ENCODE results near the gene SPATA33. TPM values are rescaled to one million over a fixed set of nuclear protein-coding genes. Genes with fewer than 3 reads are reported as not detected.

Gene SPATA33
- 1 to 10 TPM; 2.7 to 3.1 (median 2.8) TPM for polyA plus RNA-seq

DNA sequence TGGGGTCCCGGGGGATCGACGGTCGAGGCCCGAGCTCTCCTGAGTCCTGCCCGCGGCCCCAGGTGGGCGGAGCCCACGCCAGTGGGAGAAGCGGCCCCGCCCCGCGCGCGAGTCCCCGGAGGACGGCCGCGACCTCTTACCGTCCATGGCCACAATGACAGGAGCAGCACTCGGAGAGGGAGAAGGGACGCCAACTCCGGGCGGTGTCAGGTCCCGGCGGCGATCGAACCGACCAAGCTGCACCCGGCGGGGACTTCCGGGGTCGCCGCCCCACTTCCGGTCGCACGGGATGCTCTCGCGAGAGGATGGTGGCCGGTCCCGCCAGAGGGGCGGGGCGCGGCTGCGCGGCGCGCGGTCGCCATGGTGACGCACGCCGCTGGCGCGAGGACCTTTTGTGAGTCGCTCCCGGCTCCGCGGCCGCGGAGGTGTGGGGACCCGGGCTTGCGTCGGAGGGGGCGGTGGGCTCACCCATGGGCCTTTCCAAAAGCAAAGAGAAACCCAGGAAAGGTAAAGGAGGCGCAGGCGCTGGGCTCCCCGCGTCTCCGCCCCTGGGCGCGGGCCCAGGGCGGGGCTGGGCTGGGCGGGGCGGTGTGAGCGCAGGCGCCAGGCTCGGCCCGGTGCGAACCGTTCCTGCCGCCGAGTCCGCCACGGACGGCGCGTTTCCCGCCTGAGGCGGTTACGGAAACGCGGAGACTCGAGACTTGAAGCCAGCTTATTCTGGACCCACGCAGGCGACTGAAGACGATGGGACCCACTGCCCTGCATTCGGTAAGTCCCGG lies at the start of gene SPATA33, which contains the start of gene CHMP1A:
Gene SPATA33, plus strand, starts transcription at position 395 of the 779 bp plus-strand sequence. Its CDS starts 76 bp downstream, at position 471.
Gene CHMP1A, minus strand, starts transcription at position 267 of the 779 bp plus-strand sequence. Its CDS starts 120 bp downstream, at position 147.
- H3K27ac ChIP-seq (ENCODE audit: low read depth, low read length) = no peak within 1 kb of the TSS
- WGBS, 3 donors = 0 to 1% (median 0%) methylated on average over 81 to 99 of the region's 99 CpGs

- WGBS, 3 donors = 78 to 81% (median 80%) methylated on average over 32 of the region's 32 CpGs
- H3K27ac ChIP-seq (ENCODE audit: low read depth, low read length) = no peak overlapping the region
Measured at GRCh38 chr16:89607937-89608740, 49.5 kb upstream of the SPATA33 start.

- WGBS, 3 donors = 72 to 79% (median 79%) methylated on average over 1 of the region's 1 CpG
- no peak overlapping the region for H3K27ac ChIP-seq (ENCODE audit: low read depth, low read length)
Measured at GRCh38 chr16:89610108-89610453, 47.6 kb upstream of the SPATA33 start.

GRCh38 chr16:89612415-89613166 lies 45.0 kb upstream of the SPATA33 start:
- no peak overlapping the region for H3K27ac ChIP-seq (ENCODE audit: low read depth, low read length)
- WGBS, 3 donors = 84 to 90% (median 87%) methylated on average over 20 of the region's 20 CpGs

- no peak within 1 kb of the TSS for H3K27ac ChIP-seq (ENCODE audit: low read depth, low read length)
- WGBS, 3 donors = 35 to 62% (median 56%) methylated on average over 14 to 19 of the region's 19 CpGs
Measured at GRCh38 chr16:89613231-89613953, 44.2 kb upstream of the SPATA33 start, which contains the start of gene DPEP1. DPEP1 (plus strand) TSS chr16:89613642; CDS start chr16:89630411, 16,769 bp downstream.

- 41 to 88% (median 86%) methylated on average over 20 to 22 of the region's 22 CpGs for WGBS, 3 donors
- H3K27ac ChIP-seq (ENCODE audit: low read depth, low read length) = no peak overlapping the region
Measured at GRCh38 chr16:89613954-89614459, 43.6 kb upstream of the SPATA33 start.

DNA sequence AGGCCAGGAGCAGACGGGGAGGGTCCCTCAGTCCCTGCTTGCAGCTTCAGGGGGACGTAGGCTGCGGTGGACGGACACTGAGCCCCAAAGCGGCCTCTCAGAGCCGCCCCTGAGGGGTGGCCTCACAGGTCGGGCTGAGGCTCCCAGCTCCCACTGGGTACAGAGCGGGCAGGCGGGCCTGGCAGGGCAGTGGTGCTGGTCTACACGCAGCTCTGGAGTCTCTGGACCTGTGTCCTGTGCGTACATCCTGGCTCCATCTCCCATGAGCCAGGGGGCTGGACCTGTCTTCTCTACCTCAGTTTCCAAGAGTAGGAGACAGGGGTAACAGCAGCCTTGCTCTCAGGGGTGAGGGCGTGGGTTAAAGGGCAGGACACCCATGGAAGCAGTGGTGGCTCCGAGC lies 42.5 kb upstream of the SPATA33 start:
- 77 to 82% (median 80%) methylated on average over 11 to 13 of the region's 13 CpGs for WGBS, 3 donors
- no peak overlapping the region for H3K27ac ChIP-seq (ENCODE audit: low read depth, low read length)

DNA sequence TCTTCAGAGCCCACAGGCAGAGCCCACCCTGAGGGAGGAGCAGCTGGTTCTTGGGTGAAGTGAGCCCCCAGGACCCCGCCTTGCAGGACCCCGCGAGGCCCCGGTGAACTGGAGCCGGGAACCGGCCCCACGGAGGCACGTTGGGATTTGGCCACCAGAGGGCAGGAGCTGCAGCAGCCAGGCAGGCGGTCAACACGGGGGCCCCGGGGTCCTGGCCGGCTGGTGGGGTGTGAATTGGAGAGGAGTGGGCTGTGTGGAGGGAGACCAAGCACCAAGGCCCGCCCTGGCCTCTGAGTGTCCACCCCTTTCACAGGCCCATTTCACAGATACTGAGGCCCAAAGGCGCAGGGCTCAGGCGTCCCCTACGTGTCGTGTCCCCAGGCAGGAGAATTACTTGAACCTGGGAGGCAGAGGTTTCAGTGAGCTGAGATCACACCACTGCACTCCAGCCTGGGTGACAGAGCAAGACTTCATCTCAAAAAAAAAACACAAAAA lies 42.0 kb upstream of the SPATA33 start:
- 27 to 39% (median 35%) methylated on average over 16 to 17 of the region's 17 CpGs for WGBS, 3 donors
- H3K27ac ChIP-seq (ENCODE audit: low read depth, low read length) = no peak overlapping the region

GRCh38 chr16:89616623-89617022 lies 41.0 kb upstream of the SPATA33 start:
- H3K27ac ChIP-seq (ENCODE audit: low read depth, low read length) = no peak overlapping the region
- WGBS, 3 donors = 60 to 75% (median 60%) methylated on average over 20 of the region's 20 CpGs

DNA sequence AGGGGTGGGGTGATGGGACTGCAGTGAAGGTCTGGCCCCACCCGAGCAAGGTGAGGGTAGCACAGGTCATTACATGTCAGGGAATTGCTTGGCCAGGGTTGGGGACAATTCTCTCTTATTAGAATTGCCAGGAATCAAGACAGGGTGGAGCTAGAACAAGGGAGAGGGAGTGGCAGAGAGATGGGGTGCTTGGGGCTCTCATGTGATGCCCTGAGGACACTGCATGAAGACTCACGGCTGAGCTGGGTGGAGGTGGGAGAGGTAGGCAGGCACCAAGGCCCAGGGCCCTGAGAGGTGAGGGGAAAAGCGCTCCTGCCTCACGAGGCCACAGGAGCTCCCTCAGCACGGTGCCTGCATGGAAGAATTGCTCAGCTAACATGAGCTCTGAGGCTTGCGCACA lies 40.6 kb upstream of the SPATA33 start:
- WGBS, 3 donors = 57 to 69% (median 65%) methylated on average over 6 of the region's 6 CpGs
- H3K27ac ChIP-seq (ENCODE audit: low read depth, low read length) = no peak overlapping the region

DNA sequence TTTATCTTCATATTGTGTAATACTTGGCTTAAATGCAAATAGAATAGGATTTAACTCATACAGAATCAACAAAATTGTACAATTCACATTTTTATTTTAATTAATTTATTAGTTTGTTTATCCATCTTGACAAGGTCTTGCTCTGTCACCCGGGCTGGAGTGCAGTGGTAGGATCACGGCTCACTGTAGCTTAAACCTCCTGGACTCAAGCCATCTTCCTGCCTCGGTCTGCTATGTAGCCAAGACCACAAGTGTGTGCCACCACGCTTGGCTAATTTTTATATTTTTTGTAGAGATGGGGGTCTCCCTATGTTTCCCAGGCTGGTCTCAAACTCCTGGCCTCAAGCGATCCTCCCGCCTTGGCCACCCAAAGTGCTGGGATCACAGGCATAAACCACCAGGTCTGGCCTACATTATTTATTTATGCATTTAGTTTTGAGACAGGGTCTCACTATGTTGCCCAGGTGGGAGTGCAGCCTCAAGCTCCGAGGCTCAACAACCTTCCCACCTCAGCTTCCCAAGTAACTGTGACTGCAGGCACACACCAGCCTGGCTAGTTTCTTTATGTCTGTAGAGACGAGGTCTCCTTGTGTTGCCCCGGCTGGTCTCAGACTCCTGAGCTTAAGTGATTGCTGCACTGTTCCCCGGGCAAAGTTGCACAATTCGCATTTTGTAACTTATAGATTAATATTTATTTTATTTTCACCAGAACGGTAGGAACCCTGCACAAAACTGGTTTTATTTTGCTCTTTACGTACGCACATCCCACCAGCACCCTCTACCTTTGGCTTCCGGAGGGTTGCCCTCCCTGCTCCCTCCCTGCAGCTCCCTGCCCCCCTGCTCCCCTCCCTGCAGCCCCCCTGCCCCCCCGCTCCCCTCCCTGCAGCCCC lies 39.3 kb upstream of the SPATA33 start:
- WGBS, 3 donors = 52 to 70% (median 62%) methylated on average over 15 to 16 of the region's 16 CpGs
- no peak overlapping the region for H3K27ac ChIP-seq (ENCODE audit: low read depth, low read length)

- H3K27ac ChIP-seq (ENCODE audit: low read depth, low read length) = no peak overlapping the region
- 52 to 78% (median 57%) methylated on average over 12 of the region's 12 CpGs for WGBS, 3 donors
Measured at GRCh38 chr16:89619840-89620239, 37.8 kb upstream of the SPATA33 start.

DNA sequence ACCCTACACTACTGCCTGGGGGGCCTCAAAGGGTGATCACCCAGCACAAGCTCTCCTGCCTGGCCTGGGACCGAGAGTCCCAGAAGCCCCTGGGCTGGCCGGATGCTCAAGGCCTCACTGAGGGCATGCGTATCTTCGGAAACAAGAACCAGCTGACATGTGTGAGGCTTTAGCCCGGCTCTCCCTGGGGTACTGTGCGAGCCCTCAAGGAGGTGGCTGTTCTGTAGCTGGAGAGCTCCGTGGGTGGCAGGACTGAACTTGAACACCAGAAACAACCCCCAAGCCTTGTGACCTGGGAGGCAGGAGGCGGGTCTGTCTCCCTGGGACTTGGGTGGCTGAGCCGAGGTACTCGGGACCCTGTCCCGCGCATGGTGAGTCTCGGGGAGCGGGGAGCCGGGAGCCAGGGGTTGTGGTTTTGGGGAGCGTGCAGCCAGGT lies 37.2 kb upstream of the SPATA33 start:
- H3K27ac ChIP-seq (ENCODE audit: low read depth, low read length) = no peak overlapping the region
- WGBS, 3 donors = 76 to 86% (median 81%) methylated on average over 16 of the region's 16 CpGs

- WGBS, 3 donors = 68 to 83% (median 80%) methylated on average over 16 to 18 of the region's 18 CpGs
- H3K27ac ChIP-seq (ENCODE audit: low read depth, low read length) = no peak overlapping the region
Measured at GRCh38 chr16:89621136-89621697, 36.4 kb upstream of the SPATA33 start.

DNA sequence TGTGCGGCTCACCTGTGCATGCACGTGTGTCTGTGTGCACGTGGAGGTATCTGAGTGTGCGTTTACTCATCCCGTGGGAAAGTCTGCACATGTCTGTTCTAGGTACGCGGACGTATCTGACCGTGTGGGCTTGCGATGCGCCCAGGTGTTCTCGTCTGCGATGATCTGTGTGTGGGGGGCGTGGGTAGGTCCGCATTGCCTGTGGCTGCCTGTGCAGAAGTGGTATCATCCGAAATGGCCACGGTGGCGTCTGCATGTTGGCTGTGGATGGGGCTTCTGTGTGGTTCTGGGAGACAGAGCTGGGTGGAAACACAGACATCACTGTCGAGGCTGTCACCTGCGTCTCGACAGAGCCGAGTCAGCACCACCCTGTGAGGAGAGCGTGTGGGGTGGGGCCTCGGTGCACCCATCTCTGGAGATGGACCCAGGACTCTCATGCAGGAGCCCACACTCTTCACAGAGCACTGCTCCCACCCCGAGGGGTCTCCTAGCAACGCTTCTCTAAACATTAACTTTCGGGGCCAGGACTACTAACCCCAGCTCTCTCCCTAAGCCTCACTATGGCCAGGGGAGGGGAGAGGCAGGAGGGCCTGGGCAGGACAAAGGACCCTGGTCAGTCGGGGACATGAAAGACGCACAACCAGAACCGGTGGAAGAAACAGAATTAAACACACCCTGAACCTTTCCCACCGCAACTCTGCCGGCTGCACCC lies 35.8 kb upstream of the SPATA33 start:
- no peak overlapping the region for H3K27ac ChIP-seq (ENCODE audit: low read depth, low read length)
- 65 to 78% (median 76%) methylated on average over 32 of the region's 32 CpGs for WGBS, 3 donors
